Activated naive CD8-positive, alpha-beta T cell treated with anti-CD3 and anti-CD28 coated beads for 36 hours (primary cell): ENCODE results near the gene SLFN12L. TPM values are rescaled to one million over a fixed set of nuclear protein-coding genes. Genes with fewer than 3 reads are reported as not detected.
A peak's percentile ranks its signal among the peaks of the same experiment; 100 is the strongest.
"Not testable (repeated sequence)": the region's sequence is repeated elsewhere in the genome, so short reads cannot be mapped to it uniquely, and the experiment has no call there.

Experiments
- DNase-seq: peaks from one replicate; pipeline ENCODE4 v3.0.0; 2021
- H3K27ac Mint-ChIP-seq: one replicate; pipeline ENCODE4 v1.8.0; 2022; ENCODE audit warnings: mild to moderate bottlenecking, moderate library complexity, mixed read lengths
- H3K27me3 Mint-ChIP-seq: one replicate; pipeline ENCODE4 v1.8.0; 2022; ENCODE audit warnings: mild to moderate bottlenecking, mixed read lengths
- H3K36me3 Mint-ChIP-seq: one replicate; pipeline ENCODE4 v1.8.0; 2021; ENCODE audit warnings: mild to moderate bottlenecking, mixed read lengths
- H3K4me1 Mint-ChIP-seq: one replicate; pipeline ENCODE4 v1.8.0; 2021; ENCODE audit warnings: mixed read lengths
- H3K4me3 Mint-ChIP-seq: one replicate; pipeline ENCODE4 v1.8.0; 2022; ENCODE audit warnings: mild to moderate bottlenecking, moderate library complexity, mixed read lengths
- H3K9me3 Mint-ChIP-seq: one replicate; pipeline ENCODE4 v1.8.0; 2022; ENCODE audit warnings: mixed read lengths
- total RNA-seq, 2 experiments: library from RNA; stranded (reverse); gene quantifications; one replicate each; pipeline ENCODE4 v1.2.3, GENCODE V29; 2021

The SLFN12L gene
- total RNA-seq, 2 experiments from 2014 or later, result 32.6 to 35.9 TPM

- H3K9me3 Mint-ChIP-seq, result peaks cover 16% of the 10 kb centered on the region
- peaks cover 57% of the 10 kb centered on the region for H3K36me3 Mint-ChIP-seq
- H3K27ac Mint-ChIP-seq, result no peak overlapping the region
- DNase-seq, result no peak
- H3K27me3 Mint-ChIP-seq, result no peaks in the 10 kb centered on the region
- H3K4me3 Mint-ChIP-seq, result no peak overlapping the region
- peaks cover 46% of the 10 kb centered on the region for H3K4me1 Mint-ChIP-seq
Measured at GRCh38 chr17:35493040-35493439, 44.4 kb downstream of the SLFN12L start.

DNA sequence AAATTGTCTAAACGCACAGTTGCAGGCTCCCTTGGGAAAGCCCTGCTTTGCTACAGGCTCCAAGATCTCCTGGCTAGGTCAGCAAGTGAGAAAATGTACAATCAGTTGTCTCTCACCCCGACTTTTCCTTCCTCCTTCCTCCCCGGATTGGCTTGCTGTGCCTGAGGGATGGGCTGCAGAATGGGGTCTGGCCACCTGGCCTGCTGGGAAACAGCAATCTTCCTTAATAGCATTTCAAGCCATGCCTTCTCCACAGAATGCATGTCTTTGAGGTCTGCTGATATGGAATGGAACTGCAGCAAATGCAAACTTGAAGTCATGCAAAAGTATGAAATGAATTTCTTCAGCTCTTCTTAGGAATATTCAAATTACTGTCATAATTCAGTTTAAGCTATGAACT is 46.1 kb downstream of the SLFN12L start:
- Mint-ChIP-seq H3K4me3 (no peak overlapping the region), H3K36me3 (peaks cover 59% of the 10 kb centered on the region), H3K27ac (no peak overlapping the region), H3K4me1 (peaks cover 48% of the 10 kb centered on the region), H3K9me3 (peaks cover 16% of the 10 kb centered on the region), H3K27me3 (no peaks in the 10 kb centered on the region)
- DNase-seq, result no peak

- Mint-ChIP-seq H3K27ac (no peak overlapping the region), H3K27me3 (no peaks in the 10 kb centered on the region), H3K4me3 (no peak overlapping the region), H3K4me1 (peaks cover 46% of the 10 kb centered on the region), H3K9me3 (peaks cover 28% of the 10 kb centered on the region), H3K36me3 (peaks cover 73% of the 10 kb centered on the region)
- DNase-seq, result no peak
Measured at GRCh38 chr17:35489944-35490343, 47.5 kb downstream of the SLFN12L start.

DNA sequence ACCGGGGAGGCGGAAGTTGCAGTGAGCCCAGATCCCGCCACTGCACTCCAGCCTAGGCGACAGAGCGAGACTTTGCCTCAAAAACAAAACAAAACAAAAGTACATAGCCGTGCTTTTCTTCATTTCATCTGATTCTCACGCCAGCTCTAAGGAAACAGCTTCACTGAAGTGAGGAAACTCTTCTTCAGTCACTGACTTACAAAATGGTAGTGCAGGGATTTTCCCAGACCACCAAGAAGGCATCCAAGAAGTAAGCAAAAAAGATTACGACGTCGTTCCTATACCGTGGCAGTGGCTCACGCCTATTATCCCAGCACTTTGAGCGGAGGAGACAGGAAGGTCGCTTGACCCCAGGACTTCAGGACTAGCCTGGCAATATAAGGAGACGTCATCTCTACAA is 48.5 kb downstream of the SLFN12L start:
- H3K27me3 Mint-ChIP-seq, result no peaks in the 10 kb centered on the region
- peaks cover 30% of the 10 kb centered on the region for H3K9me3 Mint-ChIP-seq
- DNase-seq, result no peak
- H3K4me1 Mint-ChIP-seq, result peaks cover 43% of the 10 kb centered on the region
- H3K4me3 Mint-ChIP-seq, result no peak overlapping the region
- peak overlapping the region; percentile 91 for H3K27ac Mint-ChIP-seq
- peaks cover 83% of the 10 kb centered on the region for H3K36me3 Mint-ChIP-seq

- peaks cover 39% of the 10 kb centered on the region for H3K9me3 Mint-ChIP-seq
- peak overlapping the region; percentile 78 for H3K4me3 Mint-ChIP-seq
- H3K27me3 Mint-ChIP-seq, result no peaks in the 10 kb centered on the region
- H3K27ac Mint-ChIP-seq, result peak overlapping the region; percentile 91
- peaks cover 29% of the 10 kb centered on the region for H3K4me1 Mint-ChIP-seq
- peak; percentile 87 for DNase-seq
- peaks cover 85% of the 10 kb centered on the region for H3K36me3 Mint-ChIP-seq
Measured at GRCh38 chr17:35486920-35487732, 50.4 kb downstream of the SLFN12L start.

DNA sequence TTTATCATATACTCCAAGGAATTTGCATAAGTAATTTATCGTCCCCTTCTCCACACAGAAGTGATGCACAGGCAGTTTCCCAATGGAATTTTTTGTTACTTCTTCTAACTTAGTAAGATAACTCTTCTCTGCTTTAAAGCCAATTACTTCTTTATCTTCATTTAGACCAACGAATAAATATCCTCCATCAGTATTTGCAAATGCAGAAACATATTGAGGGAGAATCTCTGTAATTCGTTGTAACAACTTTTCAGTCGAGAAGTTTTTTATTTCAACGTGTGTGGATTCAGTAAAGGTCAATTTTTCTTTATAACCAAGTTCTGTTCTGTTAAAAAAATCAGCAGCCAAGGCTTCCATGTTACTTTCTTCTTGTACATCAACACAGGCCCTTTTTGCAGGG is 58.2 kb downstream of the SLFN12L start:
- no peak overlapping the region for H3K4me3 Mint-ChIP-seq
- H3K27ac Mint-ChIP-seq, result no peak overlapping the region
- H3K27me3 Mint-ChIP-seq, result no peaks in the 10 kb centered on the region
- peaks cover 38% of the 10 kb centered on the region for H3K9me3 Mint-ChIP-seq
- no peak for DNase-seq
- peaks cover 18% of the 10 kb centered on the region for H3K4me1 Mint-ChIP-seq
- peaks cover 89% of the 10 kb centered on the region for H3K36me3 Mint-ChIP-seq

- H3K4me3 Mint-ChIP-seq, result no peak overlapping the region
- peaks cover 88% of the 10 kb centered on the region for H3K36me3 Mint-ChIP-seq
- H3K27ac Mint-ChIP-seq, result no peak overlapping the region
- H3K27me3 Mint-ChIP-seq, result no peaks in the 10 kb centered on the region
- peaks cover 35% of the 10 kb centered on the region for H3K9me3 Mint-ChIP-seq
- DNase-seq, result no peak
- peaks cover 18% of the 10 kb centered on the region for H3K4me1 Mint-ChIP-seq
Measured at GRCh38 chr17:35477248-35477647, 60.2 kb downstream of the SLFN12L start.

- no peaks in the 10 kb centered on the region for H3K27me3 Mint-ChIP-seq
- peaks cover 23% of the 10 kb centered on the region for H3K4me1 Mint-ChIP-seq
- H3K9me3 Mint-ChIP-seq, result peaks cover 42% of the 10 kb centered on the region
- DNase-seq, result no peak
- peaks cover 85% of the 10 kb centered on the region for H3K36me3 Mint-ChIP-seq
- H3K4me3 Mint-ChIP-seq, result no peak overlapping the region
- no peak overlapping the region for H3K27ac Mint-ChIP-seq
Measured at GRCh38 chr17:35476283-35476820, 61.1 kb downstream of the SLFN12L start.

DNA sequence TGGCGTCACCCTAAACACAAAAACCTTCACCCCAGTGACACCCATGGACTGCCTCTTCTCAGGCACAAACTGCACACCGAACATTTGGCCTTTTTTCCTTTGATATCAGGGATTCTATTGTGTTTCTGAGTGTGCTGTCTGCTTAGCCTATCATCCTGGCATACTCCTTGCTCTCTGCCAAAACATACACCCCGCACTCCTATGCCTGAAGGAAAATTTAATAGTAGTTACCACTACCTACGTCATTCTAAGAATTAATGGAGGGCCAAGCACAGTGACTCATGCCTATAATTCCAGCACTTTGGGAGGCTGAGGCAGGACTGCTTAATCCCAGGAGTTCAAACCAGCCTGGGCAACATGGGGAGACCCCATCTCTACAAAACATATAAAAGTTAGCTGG is 69.0 kb downstream of the SLFN12L start:
- peaks cover 42% of the 10 kb centered on the region for H3K36me3 Mint-ChIP-seq
- H3K4me3 Mint-ChIP-seq, result no peak overlapping the region
- peaks cover 22% of the 10 kb centered on the region for H3K4me1 Mint-ChIP-seq
- H3K9me3 Mint-ChIP-seq, result peaks cover 22% of the 10 kb centered on the region
- no peak overlapping the region for H3K27ac Mint-ChIP-seq
- no peak for DNase-seq
- no peaks in the 10 kb centered on the region for H3K27me3 Mint-ChIP-seq

DNA sequence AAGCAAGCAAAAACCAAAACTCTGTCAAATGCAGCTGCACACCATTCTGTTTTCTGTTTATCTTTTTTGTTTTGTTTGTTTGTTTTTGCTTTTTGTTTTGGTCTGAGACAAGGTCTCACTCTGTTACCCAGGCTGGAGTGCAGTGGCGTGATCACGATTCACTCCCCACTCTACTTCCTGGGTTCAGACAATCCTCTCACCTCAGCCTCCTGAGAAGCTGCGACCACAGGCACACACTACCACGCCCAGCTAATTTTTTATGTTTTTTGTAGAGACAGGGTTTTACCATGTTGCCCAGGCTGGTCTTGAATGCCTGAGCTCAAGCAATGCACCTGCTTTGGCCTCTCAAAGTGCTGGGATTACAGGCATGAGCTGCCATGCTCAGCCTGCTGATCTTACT is 69.7 kb downstream of the SLFN12L start:
- DNase-seq, result no peak
- H3K4me1 Mint-ChIP-seq, result peaks cover 22% of the 10 kb centered on the region
- peaks cover 35% of the 10 kb centered on the region for H3K36me3 Mint-ChIP-seq
- H3K9me3 Mint-ChIP-seq, result peaks cover 17% of the 10 kb centered on the region
- no peaks in the 10 kb centered on the region for H3K27me3 Mint-ChIP-seq
- H3K27ac Mint-ChIP-seq, result no peak overlapping the region
- H3K4me3 Mint-ChIP-seq, result no peak overlapping the region

DNA sequence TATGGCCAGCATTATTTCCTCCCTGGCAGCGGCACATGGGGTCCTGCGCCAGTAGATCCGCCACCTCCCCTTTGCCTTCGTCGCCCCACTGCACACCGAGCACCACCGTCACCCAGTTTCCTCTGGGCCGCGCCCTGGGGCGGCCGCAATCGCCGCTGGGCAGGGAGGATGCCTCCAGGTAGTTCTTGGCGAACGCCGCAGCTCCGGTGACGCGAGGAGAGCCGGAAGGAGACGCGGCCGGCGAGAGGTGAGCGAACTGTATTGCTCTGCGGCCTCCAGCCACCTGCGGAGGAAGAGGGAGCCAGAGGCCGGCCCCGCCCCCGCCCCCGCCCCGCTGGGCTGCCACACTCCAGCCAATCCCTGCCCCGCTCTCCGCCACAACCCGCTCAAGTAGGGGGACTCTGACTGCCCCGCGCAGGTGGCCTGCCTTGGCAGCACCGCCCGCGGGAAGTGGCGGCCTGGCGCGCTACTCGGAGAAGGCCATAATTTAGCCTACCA is 77.1 kb downstream of the SLFN12L start:
- peaks cover 23% of the 10 kb centered on the region for H3K9me3 Mint-ChIP-seq
- peaks cover 10% of the 10 kb centered on the region for H3K4me1 Mint-ChIP-seq
- peak; percentile 58 for DNase-seq
- peak overlapping the region; percentile 70 for H3K4me3 Mint-ChIP-seq
- H3K27me3 Mint-ChIP-seq, result no peaks in the 10 kb centered on the region
- peaks cover 29% of the 10 kb centered on the region for H3K36me3 Mint-ChIP-seq
- H3K27ac Mint-ChIP-seq, result peak overlapping the region; percentile 62

DNA sequence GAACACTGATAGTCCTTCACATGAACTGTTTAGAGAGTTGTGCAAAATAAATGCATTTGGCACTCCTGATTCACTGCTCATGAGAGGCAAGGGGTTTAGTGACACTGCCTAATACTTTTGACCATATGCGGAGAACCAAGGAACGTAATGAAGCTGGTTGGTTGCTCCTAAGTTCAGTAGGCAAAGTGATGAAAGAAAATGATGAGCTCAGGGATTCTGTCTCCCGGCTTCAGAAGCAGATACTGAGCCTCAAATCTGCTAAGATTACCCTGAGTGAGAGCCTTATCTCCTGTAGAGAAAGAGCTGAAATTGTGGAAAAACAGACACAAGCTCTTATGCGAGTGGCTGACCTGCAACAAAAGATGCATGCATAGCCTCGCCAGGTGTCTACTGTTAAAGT is 83.4 kb downstream of the SLFN12L start:
- not testable (repeated sequence) for H3K4me1 Mint-ChIP-seq, H3K4me3 Mint-ChIP-seq, H3K27ac Mint-ChIP-seq, DNase-seq, H3K27me3 Mint-ChIP-seq
- peaks cover 13% of the 10 kb centered on the region for H3K36me3 Mint-ChIP-seq
- peaks cover 16% of the 10 kb centered on the region for H3K9me3 Mint-ChIP-seq

DNA sequence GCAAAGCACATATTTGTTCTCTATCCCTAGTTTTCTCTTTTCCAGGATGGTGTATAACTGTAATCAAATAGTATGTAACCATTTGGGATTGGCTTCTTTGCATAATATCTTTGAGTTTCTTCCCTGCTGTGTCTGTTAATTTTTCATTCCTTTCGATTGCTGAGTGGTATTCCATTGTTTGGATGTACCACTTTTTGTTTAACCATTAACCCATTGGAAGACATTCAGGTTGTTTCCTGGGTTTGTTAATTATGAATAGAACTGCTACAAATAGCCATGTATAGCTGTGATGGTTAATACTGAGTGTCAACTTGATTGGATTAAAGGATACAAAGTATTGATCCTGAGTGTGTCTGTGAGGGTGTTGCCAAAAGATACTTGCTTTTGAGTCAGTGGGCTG is 84.3 kb downstream of the SLFN12L start:
- H3K27ac Mint-ChIP-seq, result no peak overlapping the region

GRCh38 chr17:35449371-35449931 is 88.0 kb downstream of the SLFN12L start:
- Mint-ChIP-seq H3K36me3 (peaks cover 14% of the 10 kb centered on the region), H3K4me1 (peaks cover 11% of the 10 kb centered on the region), H3K9me3 (no peaks in the 10 kb centered on the region), H3K27ac (no peak overlapping the region), H3K4me3 (peak overlapping the region; percentile 59), H3K27me3 (no peaks in the 10 kb centered on the region)
- DNase-seq, result no peak

More for the DNA sequence above, 84.3 kb downstream of the SLFN12L start:
- H3K36me3 Mint-ChIP-seq, result peaks cover 12% of the 10 kb centered on the region
- no peaks in the 10 kb centered on the region for H3K27me3 Mint-ChIP-seq
- no peak for DNase-seq
- H3K4me1 Mint-ChIP-seq, result no peaks in the 10 kb centered on the region
- H3K4me3 Mint-ChIP-seq, result no peak overlapping the region
- peaks cover 9% of the 10 kb centered on the region for H3K9me3 Mint-ChIP-seq

DNA sequence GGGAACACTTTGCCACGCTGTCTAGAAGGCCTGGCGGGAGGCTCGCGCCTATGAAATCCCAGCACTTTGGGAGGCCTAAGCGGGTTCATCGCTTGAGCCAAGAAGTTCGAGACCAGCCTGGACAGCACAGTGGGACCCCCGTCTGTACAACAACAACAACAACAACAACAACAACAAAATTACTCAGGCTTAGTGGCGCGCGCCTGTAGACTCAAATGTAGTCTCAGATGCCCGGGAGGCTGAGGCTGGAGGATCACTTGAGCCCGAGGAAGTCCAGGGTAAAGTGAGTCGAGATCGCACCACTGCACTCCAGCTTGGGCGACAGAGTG is 88.6 kb downstream of the SLFN12L start:
- no peaks in the 10 kb centered on the region for H3K9me3 Mint-ChIP-seq
- no peak for DNase-seq
- no peak overlapping the region for H3K4me3 Mint-ChIP-seq
- peaks cover 14% of the 10 kb centered on the region for H3K36me3 Mint-ChIP-seq
- H3K4me1 Mint-ChIP-seq, result peaks cover 11% of the 10 kb centered on the region
- H3K27me3 Mint-ChIP-seq, result no peaks in the 10 kb centered on the region
- H3K27ac Mint-ChIP-seq, result peak overlapping the region; percentile 76
